OCI-LY1 (cell line): ENCODE measurements around the gene ASB7.

ENCODE experiments used
- CTCF ChIP-seq: fragments of 200-600 bp; sonication (generic), shearing (Covaris generic); IDR thresholded peaks from 2 replicates; pipeline ENCODE4 v1.5.1; 2017; ENCODE audit warnings: mild to moderate bottlenecking, antibody characterized with exemption, low read length, moderate library complexity, mixed read lengths
- EZH2 ChIP-seq: fragments of 200-600 bp; sonication (generic), shearing (Covaris generic); IDR thresholded peaks from 2 replicates; pipeline ENCODE4 v1.8.0; 2017; ENCODE audit warnings: borderline replicate concordance, mixed run types, mild to moderate bottlenecking, antibody characterized with exemption, low read length, moderate library complexity, mixed read lengths

- no peak for TF ChIP-seq CTCF
- no peak for TF ChIP-seq EZH2
Observed at GRCh38 chr15:100668348-100668745, 66.0 kb downstream of the ASB7 start.
